Panc1 (cell line): ENCODE data around the gene BEGAIN. TPM values are rescaled to one million over a fixed set of nuclear protein-coding genes. Genes with fewer than 3 reads are reported as not detected.

Experiments
- ATAC-seq: fragments of 200-7000 bp; cut with Tn5 transposase; 2 replicates; pipeline ENCODE4 v1.9.1; 2020; ENCODE audit warnings: mild to moderate bottlenecking, moderate library complexity
- BruUV-seq: library from RNA; stranded (reverse); fragments of 400-500 nt; replicated peaks from 2 replicates; lab custom pipeline; 2021; lab: Mats Ljungman, UMichigan
- CTCF ChIA-PET: fragments of 300-600 bp; sonication (Branson Sonifier 250); formaldehyde crosslinking; loops from one replicate; lab custom pipeline; 2022; ENCODE audit warnings: antibody characterized with exemption; lab: Charles Lee
- POLR2A ChIA-PET: fragments of 300-600 bp; sonication (Branson Sonifier 250); formaldehyde crosslinking; loops from one replicate; lab custom pipeline; 2022; ENCODE audit warnings: antibody characterized with exemption; lab: Charles Lee
- DNase-seq: peaks from one replicate; pipeline ENCODE4 v3.0.0-alpha.2; 2010; ENCODE audit warnings: low read depth, low spot score
- H3K27ac ChIP-seq: 2 replicates; pipeline ENCODE4 v1.5.1; 2011; ENCODE audit warnings: mild to moderate bottlenecking, low read length, inconsistent platforms
- H3K27me3 ChIP-seq: fragments of 200-500 bp; sonication (Bioruptor generic); 2 replicates; pipeline ENCODE4 v1.6.0; 2014; ENCODE audit warnings: low read length, inconsistent platforms; ENCODE audit not compliant: control insufficient read depth, insufficient read depth
- H3K36me3 ChIP-seq: fragments of 200-500 bp; sonication (Bioruptor generic); 2 replicates; pipeline ENCODE4 v1.5.1; 2014; ENCODE audit warnings: inconsistent platforms, mild to moderate bottlenecking, low read length, moderate library complexity; ENCODE audit not compliant: control insufficient read depth, insufficient read depth
- H3K4me1 ChIP-seq: 2 replicates; pipeline ENCODE4 v1.5.1; 2011; ENCODE audit warnings: inconsistent platforms, mild to moderate bottlenecking, low read length, moderate library complexity; ENCODE audit not compliant: control insufficient read depth, insufficient read depth
- H3K4me3 ChIP-seq, 2 experiments: 2 replicates each; pipeline ENCODE4 v1.5.1; 2011 to 2012; ENCODE audit warnings: low read depth in 2 of 2, low read length in 2 of 2, mild to moderate bottlenecking in 2 of 2, inconsistent platforms in 1 of 2, moderate library complexity in 1 of 2
- H3K9me3 ChIP-seq: fragments of 200-500 bp; sonication (Bioruptor generic); 2 replicates; pipeline ENCODE4 v1.5.1; 2014; ENCODE audit warnings: low read depth, mild to moderate bottlenecking, inconsistent platforms, low read length, moderate library complexity; ENCODE audit not compliant: control insufficient read depth, insufficient read depth
- POLR2AphosphoS5 ChIP-seq: IDR thresholded peaks from 2 replicates; pipeline ENCODE4 v1.6.1; 2012; ENCODE audit warnings: mild to moderate bottlenecking, low read depth, low read length, moderate library complexity
- SIN3A ChIP-seq: IDR thresholded peaks from 2 replicates; pipeline ENCODE4 v1.6.1; 2012; ENCODE audit warnings: low read depth, mild to moderate bottlenecking, low read length, moderate library complexity, borderline replicate concordance; ENCODE audit not compliant: insufficient read depth
- TCF7L2 ChIP-seq: IDR thresholded peaks from 2 replicates; pipeline ENCODE4 v1.6.1; 2011; ENCODE audit warnings: mild to moderate bottlenecking, low read depth, low read length, inconsistent platforms
- in situ Hi-C: cut with HindIII; loops from 2 replicates; pipeline ENCODE4 v1.10.0; 2016; ENCODE audit warnings: low sequenced_read_pairs, low pct_unique_long_range_greater_than_20kb
- intact Hi-C: fragments of 100-400 bp; cut with micrococcal nuclease; formaldehyde crosslinking; loops from one replicate; pipeline ENCODE4 v1.10.0; 2022; ENCODE audit not compliant: unreplicated experiment
- total RNA-seq: library from RNA; stranded (reverse); gene quantifications from one replicate; pipeline ENCODE4 v1.2.1, GENCODE V29; 2021; ENCODE audit not compliant: unreplicated experiment
- TF ChIP-seq, protein P1 (sequence below): fragments of 450-650 bp; IDR thresholded peaks from 2 replicates; pipeline ENCODE4 v1.5.1; 2017; ENCODE audit warnings: mild to moderate bottlenecking
- TF ChIP-seq, protein P2 (sequence below), 2 experiments: IDR thresholded peaks; 2 replicates each; pipeline ENCODE4 v1.6.1; 2011 to 2012; ENCODE audit warnings: low read depth in 2 of 2, control low read depth in 1 of 2, low read length in 1 of 2, mild to moderate bottlenecking in 1 of 2, moderate library complexity in 1 of 2; ENCODE audit not compliant: insufficient read depth in 1 of 2

BEGAIN gene
- total RNA-seq, 1 experiment from 2014 or later: 26.5 TPM

- intact Hi-C loops: no loop called here
- peaks cover 4% of the 10 kb centered on the region; the same call in 1 of the 2 replicates for H3K4me1 ChIP-seq
- H3K27me3 ChIP-seq: no peaks in the 10 kb centered on the region
- H3K4me3 ChIP-seq: no peak overlapping the region
- no peaks in the 10 kb centered on the region for H3K9me3 ChIP-seq
- in situ Hi-C loops: no loop called here
- no peak overlapping the region for H3K27ac ChIP-seq
- DNase-seq: no peak
- TF ChIP-seq POLR2AphosphoS5: no peak
- TF ChIP-seq, protein P1, sequence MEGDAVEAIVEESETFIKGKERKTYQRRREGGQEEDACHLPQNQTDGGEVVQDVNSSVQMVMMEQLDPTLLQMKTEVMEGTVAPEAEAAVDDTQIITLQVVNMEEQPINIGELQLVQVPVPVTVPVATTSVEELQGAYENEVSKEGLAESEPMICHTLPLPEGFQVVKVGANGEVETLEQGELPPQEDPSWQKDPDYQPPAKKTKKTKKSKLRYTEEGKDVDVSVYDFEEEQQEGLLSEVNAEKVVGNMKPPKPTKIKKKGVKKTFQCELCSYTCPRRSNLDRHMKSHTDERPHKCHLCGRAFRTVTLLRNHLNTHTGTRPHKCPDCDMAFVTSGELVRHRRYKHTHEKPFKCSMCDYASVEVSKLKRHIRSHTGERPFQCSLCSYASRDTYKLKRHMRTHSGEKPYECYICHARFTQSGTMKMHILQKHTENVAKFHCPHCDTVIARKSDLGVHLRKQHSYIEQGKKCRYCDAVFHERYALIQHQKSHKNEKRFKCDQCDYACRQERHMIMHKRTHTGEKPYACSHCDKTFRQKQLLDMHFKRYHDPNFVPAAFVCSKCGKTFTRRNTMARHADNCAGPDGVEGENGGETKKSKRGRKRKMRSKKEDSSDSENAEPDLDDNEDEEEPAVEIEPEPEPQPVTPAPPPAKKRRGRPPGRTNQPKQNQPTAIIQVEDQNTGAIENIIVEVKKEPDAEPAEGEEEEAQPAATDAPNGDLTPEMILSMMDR: no peak
- TF ChIP-seq, protein P2, sequence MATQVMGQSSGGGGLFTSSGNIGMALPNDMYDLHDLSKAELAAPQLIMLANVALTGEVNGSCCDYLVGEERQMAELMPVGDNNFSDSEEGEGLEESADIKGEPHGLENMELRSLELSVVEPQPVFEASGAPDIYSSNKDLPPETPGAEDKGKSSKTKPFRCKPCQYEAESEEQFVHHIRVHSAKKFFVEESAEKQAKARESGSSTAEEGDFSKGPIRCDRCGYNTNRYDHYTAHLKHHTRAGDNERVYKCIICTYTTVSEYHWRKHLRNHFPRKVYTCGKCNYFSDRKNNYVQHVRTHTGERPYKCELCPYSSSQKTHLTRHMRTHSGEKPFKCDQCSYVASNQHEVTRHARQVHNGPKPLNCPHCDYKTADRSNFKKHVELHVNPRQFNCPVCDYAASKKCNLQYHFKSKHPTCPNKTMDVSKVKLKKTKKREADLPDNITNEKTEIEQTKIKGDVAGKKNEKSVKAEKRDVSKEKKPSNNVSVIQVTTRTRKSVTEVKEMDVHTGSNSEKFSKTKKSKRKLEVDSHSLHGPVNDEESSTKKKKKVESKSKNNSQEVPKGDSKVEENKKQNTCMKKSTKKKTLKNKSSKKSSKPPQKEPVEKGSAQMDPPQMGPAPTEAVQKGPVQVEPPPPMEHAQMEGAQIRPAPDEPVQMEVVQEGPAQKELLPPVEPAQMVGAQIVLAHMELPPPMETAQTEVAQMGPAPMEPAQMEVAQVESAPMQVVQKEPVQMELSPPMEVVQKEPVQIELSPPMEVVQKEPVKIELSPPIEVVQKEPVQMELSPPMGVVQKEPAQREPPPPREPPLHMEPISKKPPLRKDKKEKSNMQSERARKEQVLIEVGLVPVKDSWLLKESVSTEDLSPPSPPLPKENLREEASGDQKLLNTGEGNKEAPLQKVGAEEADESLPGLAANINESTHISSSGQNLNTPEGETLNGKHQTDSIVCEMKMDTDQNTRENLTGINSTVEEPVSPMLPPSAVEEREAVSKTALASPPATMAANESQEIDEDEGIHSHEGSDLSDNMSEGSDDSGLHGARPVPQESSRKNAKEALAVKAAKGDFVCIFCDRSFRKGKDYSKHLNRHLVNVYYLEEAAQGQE (IDR thresholded peaks at IDR 0.05; ENCODE audit: insufficient read depth in 1 of 2, low read depth in 2 of 2, low read length in 1 of 2): no peak
- no peak for TF ChIP-seq TCF7L2
- TF ChIP-seq SIN3A: no peak
- no TSS peak for BruUV-seq
- H3K36me3 ChIP-seq: no peaks in the 10 kb centered on the region
- ATAC-seq: no peak
- ChIA-PET CTCF (no interaction called here), POLR2A (no interaction called here)
Observed at GRCh38 chr14:100609331-100609870, 22.2 kb upstream of the BEGAIN start.

- no TSS peak for BruUV-seq
- H3K27me3 ChIP-seq: no peaks in the 10 kb centered on the region
- H3K4me1 ChIP-seq: peaks cover 4% of the 10 kb centered on the region; the same call in 1 of the 2 replicates
- intact Hi-C loops (no loop called here), in situ Hi-C loops (no loop called here)
- H3K27ac ChIP-seq: no peak overlapping the region
- DNase-seq: no peak
- no peak overlapping the region for H3K4me3 ChIP-seq
- no peak for ATAC-seq
- H3K36me3 ChIP-seq: no peaks in the 10 kb centered on the region
- no peaks in the 10 kb centered on the region for H3K9me3 ChIP-seq
- no peak for TF ChIP-seq POLR2AphosphoS5
- no peak for TF ChIP-seq SIN3A
- TF ChIP-seq, protein P2 (IDR thresholded peaks at IDR 0.05; ENCODE audit: insufficient read depth in 1 of 2, low read depth in 2 of 2, low read length in 1 of 2): no peak
- TF ChIP-seq TCF7L2: no peak
- TF ChIP-seq, protein P1: no peak
- ChIA-PET CTCF (no interaction called here), POLR2A (no interaction called here)
Observed at GRCh38 chr14:100608586-100609330, 21.5 kb upstream of the BEGAIN start.
